KMS-11 (cell line): ENCODE measurements around the gene ACAN.

Experiments used
- H2AFZ ChIP-seq: fragments of 200-600 bp; sonication (generic); 2 replicates; pipeline ENCODE4 v1.6.1; 2016; ENCODE audit warnings: antibody characterized with exemption, mixed run types, low read depth
- H3K27ac ChIP-seq: fragments of 200-600 bp; sonication (generic); 2 replicates; pipeline ENCODE4 v1.6.1; 2016; ENCODE audit warnings: mild to moderate bottlenecking, mixed run types
- H3K27me3 ChIP-seq: fragments of 200-600 bp; sonication (generic); 2 replicates; pipeline ENCODE4 v1.6.1; 2017; ENCODE audit warnings: mild to moderate bottlenecking, low read depth, mixed run types, moderate library complexity; ENCODE audit not compliant: insufficient read depth
- H3K36me3 ChIP-seq: fragments of 200-600 bp; sonication (generic); 2 replicates; pipeline ENCODE4 v1.6.1; 2017; ENCODE audit warnings: mild to moderate bottlenecking, mixed run types; ENCODE audit not compliant: insufficient read depth
- H3K4me1 ChIP-seq: fragments of 200-600 bp; sonication (generic); 2 replicates; pipeline ENCODE4 v1.6.1; 2016; ENCODE audit warnings: mild to moderate bottlenecking, low read depth, mixed run types; ENCODE audit not compliant: poor library complexity, severe bottlenecking
- H3K4me2 ChIP-seq: fragments of 200-600 bp; sonication (generic); 2 replicates; pipeline ENCODE4 v1.7.0; 2016; ENCODE audit warnings: mild to moderate bottlenecking, mixed run types
- H3K4me3 ChIP-seq: fragments of 200-600 bp; sonication (generic); IDR thresholded peaks from 2 replicates; pipeline ENCODE4 v1.6.1; 2017; ENCODE audit warnings: low read depth, low read length, mixed read lengths; ENCODE audit not compliant: insufficient read depth
- H3K79me2 ChIP-seq: fragments of 200-600 bp; sonication (generic); 2 replicates; pipeline ENCODE4 v1.6.1; 2016; ENCODE audit warnings: low read depth, mixed run types; ENCODE audit not compliant: insufficient read depth
- H3K9ac ChIP-seq: fragments of 200-600 bp; sonication (generic); 2 replicates; pipeline ENCODE4 v1.6.1; 2016; ENCODE audit warnings: mild to moderate bottlenecking, mixed run types
- H4K20me1 ChIP-seq: fragments of 200-600 bp; sonication (generic); 2 replicates; pipeline ENCODE4 v1.6.1; 2016; ENCODE audit warnings: mild to moderate bottlenecking, mixed run types; ENCODE audit not compliant: insufficient read depth
- TF ChIP-seq, protein P1 (sequence below): fragments of 200-600 bp; sonication (generic); conservative IDR thresholded peaks from 2 replicates; pipeline ENCODE4 v1.6.1; 2017; ENCODE audit warnings: low read depth, mild to moderate bottlenecking, antibody characterized with exemption, low read length, moderate library complexity, mixed read lengths

Gene ACAN

GRCh38 chr15:88858934-88859333 lies 55.7 kb downstream of the ACAN start:
- H3K27ac ChIP-seq: no peak overlapping the region
- no peaks in the 10 kb centered on the region for H3K79me2 ChIP-seq
- no peak overlapping the region for H3K4me2 ChIP-seq
- H2AFZ ChIP-seq: no peak overlapping the region
- H3K4me1 ChIP-seq: no peaks in the 10 kb centered on the region
- TF ChIP-seq, protein P1, sequence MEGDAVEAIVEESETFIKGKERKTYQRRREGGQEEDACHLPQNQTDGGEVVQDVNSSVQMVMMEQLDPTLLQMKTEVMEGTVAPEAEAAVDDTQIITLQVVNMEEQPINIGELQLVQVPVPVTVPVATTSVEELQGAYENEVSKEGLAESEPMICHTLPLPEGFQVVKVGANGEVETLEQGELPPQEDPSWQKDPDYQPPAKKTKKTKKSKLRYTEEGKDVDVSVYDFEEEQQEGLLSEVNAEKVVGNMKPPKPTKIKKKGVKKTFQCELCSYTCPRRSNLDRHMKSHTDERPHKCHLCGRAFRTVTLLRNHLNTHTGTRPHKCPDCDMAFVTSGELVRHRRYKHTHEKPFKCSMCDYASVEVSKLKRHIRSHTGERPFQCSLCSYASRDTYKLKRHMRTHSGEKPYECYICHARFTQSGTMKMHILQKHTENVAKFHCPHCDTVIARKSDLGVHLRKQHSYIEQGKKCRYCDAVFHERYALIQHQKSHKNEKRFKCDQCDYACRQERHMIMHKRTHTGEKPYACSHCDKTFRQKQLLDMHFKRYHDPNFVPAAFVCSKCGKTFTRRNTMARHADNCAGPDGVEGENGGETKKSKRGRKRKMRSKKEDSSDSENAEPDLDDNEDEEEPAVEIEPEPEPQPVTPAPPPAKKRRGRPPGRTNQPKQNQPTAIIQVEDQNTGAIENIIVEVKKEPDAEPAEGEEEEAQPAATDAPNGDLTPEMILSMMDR: no peak
- no peaks in the 10 kb centered on the region for H4K20me1 ChIP-seq
- H3K27me3 ChIP-seq: peaks cover 20% of the 10 kb centered on the region
- no peak overlapping the region for H3K4me3 ChIP-seq
- H3K36me3 ChIP-seq: no peaks in the 10 kb centered on the region
- no peak overlapping the region for H3K9ac ChIP-seq

DNA sequence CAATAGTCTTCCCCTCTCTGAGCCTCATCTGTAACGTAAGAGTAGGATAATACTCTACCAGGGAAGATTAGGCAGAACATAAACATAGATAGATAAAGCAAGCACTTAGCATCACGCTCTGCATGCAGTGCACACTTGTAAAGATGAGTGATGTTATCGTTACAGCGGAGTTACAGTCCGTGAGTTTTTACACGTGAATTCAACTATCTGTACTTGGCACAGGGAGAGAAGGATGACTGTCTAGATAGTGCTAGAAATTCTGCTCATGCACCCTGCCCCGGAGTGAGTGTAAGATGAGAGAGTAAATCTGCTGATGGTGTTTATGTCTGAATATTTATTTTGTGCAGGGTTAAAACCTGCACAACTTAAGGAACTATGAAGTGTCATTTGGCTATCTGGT lies 56.3 kb downstream of the ACAN start:
- peaks cover 19% of the 10 kb centered on the region for H3K27me3 ChIP-seq
- H3K4me3 ChIP-seq: no peak overlapping the region
- TF ChIP-seq, protein P1: no peak
- no peaks in the 10 kb centered on the region for H4K20me1 ChIP-seq
- H3K27ac ChIP-seq: no peak overlapping the region
- H3K4me1 ChIP-seq: no peaks in the 10 kb centered on the region
- no peak overlapping the region for H3K4me2 ChIP-seq
- H2AFZ ChIP-seq: no peak overlapping the region
- no peaks in the 10 kb centered on the region for H3K79me2 ChIP-seq
- no peak overlapping the region for H3K9ac ChIP-seq
- no peaks in the 10 kb centered on the region for H3K36me3 ChIP-seq

GRCh38 chr15:88860212-88860611 lies 57.0 kb downstream of the ACAN start:
- TF ChIP-seq, protein P1: no peak
- H3K9ac ChIP-seq: no peak overlapping the region
- no peak overlapping the region for H3K4me3 ChIP-seq
- no peaks in the 10 kb centered on the region for H3K4me1 ChIP-seq
- H2AFZ ChIP-seq: no peak overlapping the region
- peaks cover 12% of the 10 kb centered on the region for H3K27me3 ChIP-seq
- no peaks in the 10 kb centered on the region for H4K20me1 ChIP-seq
- H3K27ac ChIP-seq: no peak overlapping the region
- H3K79me2 ChIP-seq: no peaks in the 10 kb centered on the region
- no peaks in the 10 kb centered on the region for H3K36me3 ChIP-seq
- H3K4me2 ChIP-seq: no peak overlapping the region

- TF ChIP-seq, protein P1: no peak
- no peak overlapping the region for H3K4me3 ChIP-seq
- no peaks in the 10 kb centered on the region for H3K4me1 ChIP-seq
- no peaks in the 10 kb centered on the region for H4K20me1 ChIP-seq
- no peak overlapping the region for H3K27ac ChIP-seq
- H3K36me3 ChIP-seq: no peaks in the 10 kb centered on the region
- H3K4me2 ChIP-seq: no peak overlapping the region
- no peaks in the 10 kb centered on the region for H3K79me2 ChIP-seq
- H2AFZ ChIP-seq: no peak overlapping the region
- no peaks in the 10 kb centered on the region for H3K27me3 ChIP-seq
- no peak overlapping the region for H3K9ac ChIP-seq
Observed at GRCh38 chr15:88863412-88863811, 60.2 kb downstream of the ACAN start.
